ENCODE results near the gene FRMD4A. TPM values are rescaled to one million over a fixed set of nuclear protein-coding genes. Genes with fewer than 3 reads are reported as not detected.

Gene FRMD4A
- total and polyA plus RNA-seq, 7 donors, result 2.9 to 9.1 (median 6.2) TPM

- Histone ChIP-seq H3K4me3 (peak overlapping the region; percentile 63), H3K4me1 (peaks cover 24% of the 10 kb centered on the region), H3K36me3 (ENCODE audit: insufficient read depth in 1 of 2, low read depth in 1 of 2) (no peaks in the 10 kb centered on the region), H3K9me3 (no peaks in the 10 kb centered on the region), H3K27ac (no peak overlapping the region), H3K27me3 (ENCODE audit: insufficient read depth in 3 of 3, low read length in 2 of 3) (peaks cover 0 to 2% (median 0%) of the 10 kb centered on the region in 3 donors)
- DNase-seq (no peak), ATAC-seq (no peak)
- TF ChIP-seq CTCF (IDR thresholded peaks at IDR 0.05), result no peak
- intact Hi-C loops (cut with DNase I), result no loop called here
- 54 to 62% (median 59%) methylated on average over 10 of the region's 10 CpGs for WGBS, 3 donors
Measured at GRCh38 chr10:13706604-13707003, 624.1 kb downstream of the FRMD4A start.

GRCh38 chr10:13706175-13706574, 624.5 kb downstream of the FRMD4A start:
- DNase-seq, result no peak
- H3K36me3 ChIP-seq (ENCODE audit: insufficient read depth in 1 of 2, low read depth in 1 of 2), result no peaks in the 10 kb centered on the region
- H3K9me3 ChIP-seq, result no peaks in the 10 kb centered on the region
- no peak overlapping the region for H3K27ac ChIP-seq
- 81 to 83% (median 83%) methylated on average over 4 of the region's 4 CpGs for WGBS, 3 donors
- no peak for TF ChIP-seq CTCF (IDR thresholded peaks at IDR 0.05)
- ATAC-seq, result no peak
- peaks cover 0 to 2% (median 0%) of the 10 kb centered on the region in 3 donors for H3K27me3 ChIP-seq (ENCODE audit: insufficient read depth in 3 of 3, low read length in 2 of 3)
- H3K4me3 ChIP-seq, result no peak overlapping the region
- intact Hi-C loops (cut with DNase I), result no loop called here
- peaks cover 26% of the 10 kb centered on the region for H3K4me1 ChIP-seq

DNA sequence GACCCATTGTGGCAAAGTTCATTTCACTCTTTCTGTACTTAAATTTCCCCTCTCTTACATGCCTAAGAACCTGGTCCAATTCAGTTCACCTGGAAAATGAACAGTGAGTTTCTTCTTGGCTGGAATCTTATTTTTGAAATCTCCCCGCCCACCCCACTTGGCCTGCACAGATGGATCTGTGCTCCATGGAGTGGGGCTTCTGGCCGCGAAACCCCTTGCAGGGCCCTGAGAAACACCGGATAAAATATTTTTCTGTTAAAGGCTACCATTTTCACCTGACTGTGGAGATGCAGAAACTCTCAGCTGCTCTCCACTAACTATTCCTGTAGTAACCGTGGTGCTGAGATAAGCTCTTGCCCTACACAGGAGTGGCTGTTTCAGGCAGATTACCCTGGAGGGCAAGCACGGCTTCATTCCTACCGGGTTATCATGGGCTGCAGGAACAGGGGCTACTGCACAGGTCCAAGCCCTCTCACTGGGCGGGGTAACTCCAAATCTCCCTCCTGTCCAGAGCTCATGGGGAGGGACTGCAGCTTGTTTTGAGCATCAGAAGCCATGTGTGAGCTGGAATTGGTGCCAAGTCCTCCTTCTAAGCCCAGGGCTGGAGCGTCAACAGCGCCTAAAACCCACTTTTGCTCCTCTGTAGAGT, 625.1 kb downstream of the FRMD4A start:
- Histone ChIP-seq H3K27ac (no peak overlapping the region), H3K9me3 (no peaks in the 10 kb centered on the region), H3K4me3 (no peak overlapping the region), H3K36me3 (ENCODE audit: insufficient read depth in 1 of 2, low read depth in 1 of 2) (no peaks in the 10 kb centered on the region), H3K27me3 (ENCODE audit: insufficient read depth in 3 of 3, low read length in 2 of 3) (peaks cover 0 to 2% (median 0%) of the 10 kb centered on the region in 3 donors), H3K4me1 (peaks cover 26% of the 10 kb centered on the region)
- 78 to 89% (median 84%) methylated on average over 10 of the region's 10 CpGs for WGBS, 3 donors
- ATAC-seq (no peak), DNase-seq (no peak)
- intact Hi-C loops (cut with DNase I), result no loop called here
- no peak for TF ChIP-seq CTCF (IDR thresholded peaks at IDR 0.05)

DNA sequence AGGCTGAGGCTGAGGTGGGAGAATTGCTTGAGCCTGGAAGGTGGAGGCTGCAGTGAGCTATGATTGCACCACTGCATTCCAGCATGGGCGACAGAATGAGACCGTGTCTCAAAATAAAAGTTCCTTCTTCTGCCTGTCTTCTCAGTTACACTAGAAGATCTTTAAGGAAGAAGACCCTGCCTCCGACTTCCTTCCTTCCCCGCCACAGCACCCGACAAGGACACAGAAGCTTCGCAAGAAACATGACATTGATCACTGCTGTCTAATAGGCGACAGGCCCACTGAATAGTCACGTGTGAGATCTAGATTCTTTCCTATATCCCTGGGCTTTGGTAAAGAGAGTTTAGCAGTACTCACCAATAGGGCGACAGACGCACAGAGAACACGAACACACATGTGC, 625.8 kb downstream of the FRMD4A start:
- Histone ChIP-seq H3K27me3 (ENCODE audit: insufficient read depth in 3 of 3, low read length in 2 of 3) (peaks cover 0 to 2% (median 0%) of the 10 kb centered on the region in 3 donors), H3K9me3 (no peaks in the 10 kb centered on the region), H3K4me3 (no peak overlapping the region), H3K4me1 (peaks cover 26% of the 10 kb centered on the region), H3K27ac (no peak overlapping the region), H3K36me3 (ENCODE audit: insufficient read depth in 1 of 2, low read depth in 1 of 2) (peaks cover 0 to 4% of the 10 kb centered on the region in 2 donors)
- intact Hi-C loops (cut with DNase I), result no loop called here
- 69 to 74% (median 74%) methylated on average over 11 of the region's 11 CpGs for WGBS, 3 donors
- TF ChIP-seq CTCF (IDR thresholded peaks at IDR 0.05), result no peak
- DNase-seq (no peak), ATAC-seq (no peak)

All from psoas muscle (tissue), 8 donors.